Measurements from ENCODE around the gene LRRFIP2.
A peak's percentile ranks its signal among the peaks of the same experiment; 100 is the strongest.

The LRRFIP2 gene

GRCh38 chr3:37197810-37198371, 23.5 kb upstream of the LRRFIP2 start:
- DNase-seq (ENCODE audit: low read depth, low spot score): no peak
- no peak overlapping the region for H3K4me3 ChIP-seq (ENCODE audit: low read length)

GRCh38 chr3:37194533-37194932, 20.2 kb upstream of the LRRFIP2 start:
- no peak for DNase-seq (ENCODE audit: low read depth, low spot score)

GRCh38 chr3:37190667-37191066, 16.3 kb upstream of the LRRFIP2 start:
- H3K4me3 ChIP-seq (ENCODE audit: low read length): no peak overlapping the region
- DNase-seq (ENCODE audit: low read depth, low spot score): no peak

More at GRCh38 chr3:37194533-37194932, 20.2 kb upstream of the LRRFIP2 start:
- no peak overlapping the region for H3K4me3 ChIP-seq (ENCODE audit: low read length)

GRCh38 chr3:37189109-37189508, 14.7 kb upstream of the LRRFIP2 start:
- DNase-seq (ENCODE audit: low read depth, low spot score): no peak
- H3K4me3 ChIP-seq (ENCODE audit: low read length): no peak overlapping the region

- DNase-seq (ENCODE audit: low read depth, low spot score): no peak
- H3K4me3 ChIP-seq (ENCODE audit: low read length): no peak overlapping the region
Measured at GRCh38 chr3:37183976-37184375, 9.6 kb upstream of the LRRFIP2 start.

- no peak for DNase-seq (ENCODE audit: low read depth, low spot score)
- no peak overlapping the region for H3K4me3 ChIP-seq (ENCODE audit: low read length)
Measured at GRCh38 chr3:37183375-37183831, 9.0 kb upstream of the LRRFIP2 start.

- DNase-seq (ENCODE audit: low read depth, low spot score): no peak
- H3K4me3 ChIP-seq (ENCODE audit: low read length): no peak overlapping the region
Measured at GRCh38 chr3:37182816-37183215, 8.4 kb upstream of the LRRFIP2 start.

GRCh38 chr3:37181756-37182155, 7.4 kb upstream of the LRRFIP2 start:
- H3K4me3 ChIP-seq (ENCODE audit: low read length): no peak overlapping the region
- no peak for DNase-seq (ENCODE audit: low read depth, low spot score)

GRCh38 chr3:37179144-37179967, 5.0 kb upstream of the LRRFIP2 start:
- no peak for DNase-seq (ENCODE audit: low read depth, low spot score)
- no peak overlapping the region for H3K4me3 ChIP-seq (ENCODE audit: low read length)

- no peak overlapping the region for H3K4me3 ChIP-seq (ENCODE audit: low read length)
- DNase-seq (ENCODE audit: low read depth, low spot score): no peak
Measured at GRCh38 chr3:37173806-37174205, 576 bp downstream of the LRRFIP2 start.

GRCh38 chr3:37171144-37171543, 3.2 kb downstream of the LRRFIP2 start:
- DNase-seq (ENCODE audit: low read depth, low spot score): peak; percentile 64
- H3K4me3 ChIP-seq (ENCODE audit: low read length): no peak overlapping the region

- DNase-seq (ENCODE audit: low read depth, low spot score): no peak
- H3K4me3 ChIP-seq (ENCODE audit: low read length): no peak overlapping the region
Measured at GRCh38 chr3:37170513-37170912, 3.9 kb downstream of the LRRFIP2 start.

- no peak overlapping the region for H3K4me3 ChIP-seq (ENCODE audit: low read length)
- DNase-seq (ENCODE audit: low read depth, low spot score): no peak
Measured at GRCh38 chr3:37170060-37170459, 4.3 kb downstream of the LRRFIP2 start.

- no peak for DNase-seq (ENCODE audit: low read depth, low spot score)
- no peak overlapping the region for H3K4me3 ChIP-seq (ENCODE audit: low read length)
Measured at GRCh38 chr3:37168896-37169295, 5.5 kb downstream of the LRRFIP2 start.

- H3K4me3 ChIP-seq (ENCODE audit: low read length): no peak overlapping the region
- DNase-seq (ENCODE audit: low read depth, low spot score): peak; percentile 67
Measured at GRCh38 chr3:37163262-37164015, 10.9 kb downstream of the LRRFIP2 start.

- no peak for DNase-seq (ENCODE audit: low read depth, low spot score)
- no peak overlapping the region for H3K4me3 ChIP-seq (ENCODE audit: low read length)
Measured at GRCh38 chr3:37162501-37163245, 11.7 kb downstream of the LRRFIP2 start.

- no peak for DNase-seq (ENCODE audit: low read depth, low spot score)
- no peak overlapping the region for H3K4me3 ChIP-seq (ENCODE audit: low read length)
Measured at GRCh38 chr3:37161351-37161750, 13.0 kb downstream of the LRRFIP2 start.

- no peak for DNase-seq (ENCODE audit: low read depth, low spot score)
- H3K4me3 ChIP-seq (ENCODE audit: low read length): no peak overlapping the region
Measured at GRCh38 chr3:37155782-37156181, 18.6 kb downstream of the LRRFIP2 start.

GRCh38 chr3:37154668-37155314, 19.6 kb downstream of the LRRFIP2 start:
- H3K4me3 ChIP-seq (ENCODE audit: low read length): no peak overlapping the region
- DNase-seq (ENCODE audit: low read depth, low spot score): peak; percentile 68
